ENCODE data around the gene NAV2. TPM values are rescaled to one million over a fixed set of nuclear protein-coding genes. Genes with fewer than 3 reads are reported as not detected.

Gene NAV2
- polyA plus RNA-seq, 1 donor from 2014 or later, result 3.0 TPM

GRCh38 chr11:20120134-20120925, 407.7 kb downstream of the NAV2 start:
- Histone ChIP-seq H3K27ac (ENCODE audit: low read length) (no peak overlapping the region), H3K27me3 (ENCODE audit: insufficient read depth, low read depth, low read length) (no peaks in the 10 kb centered on the region), H3K4me3 (ENCODE audit: low read length) (no peak overlapping the region), H2AFZ (ENCODE audit: low read depth, low read length) (no peak overlapping the region), H3K79me2 (replicated peaks; ENCODE audit: insufficient read depth, low read length) (no peaks in the 10 kb centered on the region), H4K20me1 (ENCODE audit: insufficient read depth) (no peaks in the 10 kb centered on the region), H3F3A (ENCODE audit: insufficient read depth, low read length, poor library complexity, severe bottlenecking) (no peaks in the 10 kb centered on the region), H3K9me2 (ENCODE audit: insufficient read depth, low read length) (no peaks in the 10 kb centered on the region), H3K9me3 (ENCODE audit: low read length) (no peaks in the 10 kb centered on the region), H3K36me3 (ENCODE audit: insufficient read depth, low read length) (no peaks in the 10 kb centered on the region), H3K4me2 (ENCODE audit: low read length) (no peak overlapping the region), H3K9ac (ENCODE audit: low read length) (no peak overlapping the region)
- TF ChIP-seq SMC3 (conservative IDR thresholded peaks at IDR 0.05; ENCODE audit: poor library complexity) (no peak), MXI1 (conservative IDR thresholded peaks at IDR 0.05; ENCODE audit: poor library complexity, severe bottlenecking) (no peak), EP300 (conservative IDR thresholded peaks at IDR 0.05; ENCODE audit: poor library complexity, severe bottlenecking) (no peak), RAD21 (conservative IDR thresholded peaks at IDR 0.05) (no peak), REST (IDR thresholded peaks at IDR 0.05; ENCODE audit: borderline replicate concordance) (no peak), TAF1 (IDR thresholded peaks at IDR 0.05; ENCODE audit: low read depth) (no peak), POLR2AphosphoS5 (IDR thresholded peaks at IDR 0.05) (no peak), EZH2 (IDR thresholded peaks at IDR 0.05; ENCODE audit: borderline replicate concordance, insufficient read depth, low read length, poor library complexity, severe bottlenecking) (no peak), CTCF (IDR thresholded peaks at IDR 0.05; ENCODE audit: poor library complexity, severe bottlenecking) (no peak)

GRCh38 chr11:20122131-20122530, 409.5 kb downstream of the NAV2 start:
- Histone ChIP-seq H2AFZ (ENCODE audit: low read depth, low read length) (no peak overlapping the region), H3K79me2 (replicated peaks; ENCODE audit: insufficient read depth, low read length) (no peaks in the 10 kb centered on the region), H3K9me3 (ENCODE audit: low read length) (no peaks in the 10 kb centered on the region), H4K20me1 (ENCODE audit: insufficient read depth) (no peaks in the 10 kb centered on the region), H3K4me2 (ENCODE audit: low read length) (no peak overlapping the region), H3K4me3 (ENCODE audit: low read length) (no peak overlapping the region), H3K9me2 (ENCODE audit: insufficient read depth, low read length) (no peaks in the 10 kb centered on the region), H3K27ac (ENCODE audit: low read length) (no peak overlapping the region), H3K36me3 (ENCODE audit: insufficient read depth, low read length) (no peaks in the 10 kb centered on the region), H3K9ac (ENCODE audit: low read length) (no peak overlapping the region), H3K27me3 (ENCODE audit: insufficient read depth, low read depth, low read length) (no peaks in the 10 kb centered on the region), H3F3A (ENCODE audit: insufficient read depth, low read length, poor library complexity, severe bottlenecking) (no peaks in the 10 kb centered on the region)
- no peak for TF ChIP-seq MXI1 (conservative IDR thresholded peaks at IDR 0.05; ENCODE audit: poor library complexity, severe bottlenecking)
- no peak for TF ChIP-seq EP300 (conservative IDR thresholded peaks at IDR 0.05; ENCODE audit: poor library complexity, severe bottlenecking)
- no peak for TF ChIP-seq CTCF (IDR thresholded peaks at IDR 0.05; ENCODE audit: poor library complexity, severe bottlenecking)
- TF ChIP-seq POLR2AphosphoS5 (IDR thresholded peaks at IDR 0.05), result no peak
- no peak for TF ChIP-seq EZH2 (IDR thresholded peaks at IDR 0.05; ENCODE audit: borderline replicate concordance, insufficient read depth, low read length, poor library complexity, severe bottlenecking)
- TF ChIP-seq TAF1 (IDR thresholded peaks at IDR 0.05; ENCODE audit: low read depth), result no peak
- TF ChIP-seq SMC3 (conservative IDR thresholded peaks at IDR 0.05; ENCODE audit: poor library complexity), result no peak
- no peak for TF ChIP-seq RAD21 (conservative IDR thresholded peaks at IDR 0.05)
- no peak for TF ChIP-seq REST (IDR thresholded peaks at IDR 0.05; ENCODE audit: borderline replicate concordance)

All from neural cell (in vitro differentiated cells).